Central memory CD8-positive, alpha-beta T cell (primary cell): Measurements from ENCODE around the gene PRKCE.

Experiments used
- ATAC-seq: fragments of 150-1000 bp; cut with Tn5 transposase; replicated peaks from 2 replicates; pipeline ENCODE4 v1.10.0; 2022; ENCODE audit warnings: mild to moderate bottlenecking, moderate FRiP score, moderate number of reproducible peaks; ENCODE audit not compliant: poor library complexity, severe bottlenecking; ENCODE audit errors: extremely low read depth
- DNase-seq, 2 donors: peaks; one replicate each; pipeline ENCODE4 v3.0.0; 2021; ENCODE audit warnings: low spot score in 2 of 2
- H3K27ac Mint-ChIP-seq: one replicate; pipeline ENCODE4 v1.8.0; 2022; ENCODE audit warnings: low read depth, mild to moderate bottlenecking, moderate library complexity, mixed read lengths
- H3K27me3 Mint-ChIP-seq: one replicate; pipeline ENCODE4 v1.8.0; 2022; ENCODE audit warnings: mixed read lengths
- H3K36me3 Mint-ChIP-seq: one replicate; pipeline ENCODE4 v1.8.0; 2022; ENCODE audit warnings: mild to moderate bottlenecking, moderate library complexity, mixed read lengths; ENCODE audit not compliant: insufficient read depth
- H3K4me1 Mint-ChIP-seq: one replicate; pipeline ENCODE4 v1.8.0; 2022; ENCODE audit warnings: mixed read lengths
- H3K4me3 Mint-ChIP-seq: one replicate; pipeline ENCODE4 v1.8.0; 2022; ENCODE audit warnings: mild to moderate bottlenecking, moderate library complexity, mixed read lengths
- H3K9me3 Mint-ChIP-seq: one replicate; pipeline ENCODE4 v1.8.0; 2022; ENCODE audit warnings: mixed read lengths

PRKCE gene

DNA sequence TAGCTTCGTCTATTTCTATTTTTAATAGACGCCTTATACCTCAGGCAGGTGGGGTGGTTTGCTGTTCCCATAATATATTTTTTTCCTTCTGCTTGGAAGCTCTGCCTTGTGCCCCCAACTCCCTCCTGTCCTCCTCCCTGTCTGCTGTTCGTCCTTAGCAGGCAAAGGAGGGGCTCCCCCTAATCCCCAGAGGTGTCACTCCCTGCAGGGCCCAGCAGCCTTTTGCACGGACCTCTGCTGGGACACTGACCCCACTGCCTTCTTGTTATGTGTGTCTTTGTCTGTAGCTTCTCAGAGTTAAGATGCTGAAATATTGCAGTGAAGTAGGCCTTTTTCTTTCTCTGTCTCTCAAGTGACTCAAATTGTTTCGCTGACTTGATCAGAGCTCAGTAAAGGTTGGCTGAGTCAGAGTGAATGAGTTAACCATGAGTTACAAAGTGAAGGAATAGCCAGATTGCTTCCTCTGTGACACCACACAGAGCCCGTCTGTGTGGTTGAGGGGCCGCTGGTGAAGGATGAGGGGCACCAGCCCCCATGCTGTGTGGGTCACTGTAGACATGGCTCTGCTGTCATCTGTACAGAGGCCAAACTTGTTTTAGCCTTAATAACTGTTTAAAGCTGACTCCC, 47.7 kb downstream of the PRKCE start:
- no peaks in the 10 kb centered on the region for H3K9me3 Mint-ChIP-seq
- H3K27me3 Mint-ChIP-seq = no peaks in the 10 kb centered on the region
- peaks cover 31% of the 10 kb centered on the region for H3K4me1 Mint-ChIP-seq
- peak overlapping the region; percentile 90 for H3K27ac Mint-ChIP-seq
- H3K36me3 Mint-ChIP-seq = no peaks in the 10 kb centered on the region
- ATAC-seq (no peak), DNase-seq (no peak)
- H3K4me3 Mint-ChIP-seq = no peak overlapping the region

DNA sequence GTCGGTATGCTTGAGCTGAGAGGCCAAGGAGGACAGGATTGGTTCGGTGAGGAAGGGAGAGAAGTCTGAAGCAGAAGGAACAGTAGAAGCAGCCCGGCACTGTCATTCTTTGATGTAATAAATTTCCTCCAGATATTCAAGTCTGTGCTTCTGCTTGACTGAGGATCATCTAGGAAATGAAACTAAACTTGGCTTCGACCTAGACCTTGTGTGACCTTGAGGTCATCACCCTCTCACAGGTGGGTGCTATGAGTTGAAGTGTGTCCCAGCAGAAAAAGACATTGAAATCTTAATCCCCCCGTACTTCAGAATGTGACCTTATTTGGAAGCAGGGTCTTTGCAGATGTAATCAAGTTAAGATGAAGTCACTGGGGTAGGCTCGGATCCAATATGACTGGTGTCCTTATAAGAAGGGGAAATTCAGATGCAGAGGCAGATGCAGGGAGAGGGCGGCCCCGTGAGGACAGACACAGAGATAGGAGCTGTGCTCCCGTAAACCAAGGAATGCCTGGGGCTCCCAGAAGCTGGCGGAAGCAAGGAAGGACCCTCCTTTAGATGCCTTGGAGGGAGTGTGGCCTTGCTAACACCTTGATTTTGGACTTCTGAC, 49.0 kb downstream of the PRKCE start:
- no peak for ATAC-seq
- H3K27ac Mint-ChIP-seq = no peak overlapping the region

DNA sequence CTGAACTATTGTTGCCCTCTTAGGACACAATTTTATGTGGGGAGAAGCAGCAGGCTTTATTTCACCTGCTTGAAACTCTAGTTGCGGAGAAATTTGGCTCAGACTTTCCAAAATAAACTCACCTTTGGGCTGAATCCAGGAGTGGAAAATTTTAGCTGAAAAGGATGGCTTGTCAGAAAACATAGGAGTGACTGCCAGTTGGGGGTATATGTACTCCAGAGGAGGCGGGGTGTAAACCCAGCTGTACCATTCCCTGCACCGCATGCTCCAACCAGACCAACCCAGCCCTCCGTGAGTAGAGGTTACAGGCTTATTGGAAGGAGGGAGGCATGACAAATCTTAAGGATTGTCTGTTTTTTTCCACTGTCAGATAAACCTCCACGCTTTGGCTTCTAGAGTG, 53.8 kb downstream of the PRKCE start:
- peaks cover 7% of the 10 kb centered on the region for H3K4me1 Mint-ChIP-seq
- H3K4me3 Mint-ChIP-seq = no peak overlapping the region

More for the DNA sequence above, 49.0 kb downstream of the PRKCE start:
- Mint-ChIP-seq H3K36me3 (no peaks in the 10 kb centered on the region), H3K9me3 (no peaks in the 10 kb centered on the region), H3K4me1 (peaks cover 31% of the 10 kb centered on the region), H3K4me3 (no peak overlapping the region), H3K27me3 (no peaks in the 10 kb centered on the region)
- no peak for DNase-seq

GRCh38 chr2:45706033-45706432, 54.6 kb downstream of the PRKCE start:
- ATAC-seq = no peak
- Mint-ChIP-seq H3K27me3 (no peaks in the 10 kb centered on the region), H3K27ac (no peak overlapping the region)

More for the DNA sequence above, 53.8 kb downstream of the PRKCE start:
- no peak overlapping the region for H3K27ac Mint-ChIP-seq
- H3K9me3 Mint-ChIP-seq = no peaks in the 10 kb centered on the region
- no peaks in the 10 kb centered on the region for H3K36me3 Mint-ChIP-seq
- DNase-seq (no peak), ATAC-seq (no peak)
- no peaks in the 10 kb centered on the region for H3K27me3 Mint-ChIP-seq

DNA sequence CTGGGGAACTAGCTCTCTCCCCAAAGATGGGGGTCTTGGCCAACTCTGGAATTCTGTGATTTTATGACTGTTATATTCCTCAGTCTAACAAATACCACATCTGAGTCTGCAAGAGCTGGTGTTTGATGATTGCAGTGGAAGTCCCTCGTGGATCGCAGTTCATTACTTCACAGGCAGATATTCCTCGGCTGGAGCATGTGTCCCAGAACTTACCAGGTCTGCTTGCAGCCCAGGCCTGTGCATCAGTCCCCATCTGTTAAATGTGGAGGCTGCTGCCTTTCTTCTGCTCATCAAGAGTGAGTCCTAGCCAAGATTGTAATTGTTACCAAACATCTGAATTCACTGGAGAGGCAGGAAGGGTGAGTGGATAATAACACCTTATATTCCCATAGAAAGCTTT, 55.5 kb downstream of the PRKCE start:
- Mint-ChIP-seq H3K4me1 (no peaks in the 10 kb centered on the region), H3K4me3 (no peak overlapping the region), H3K27ac (no peak overlapping the region), H3K36me3 (no peaks in the 10 kb centered on the region), H3K27me3 (no peaks in the 10 kb centered on the region), H3K9me3 (no peaks in the 10 kb centered on the region)
- DNase-seq (no peak), ATAC-seq (no peak)

More at GRCh38 chr2:45706033-45706432, 54.6 kb downstream of the PRKCE start:
- H3K36me3 Mint-ChIP-seq = no peaks in the 10 kb centered on the region
- no peak overlapping the region for H3K4me3 Mint-ChIP-seq
- no peak for DNase-seq
- H3K4me1 Mint-ChIP-seq = no peaks in the 10 kb centered on the region
- H3K9me3 Mint-ChIP-seq = no peaks in the 10 kb centered on the region

- Mint-ChIP-seq H3K9me3 (no peaks in the 10 kb centered on the region), H3K4me3 (no peak overlapping the region), H3K27ac (no peak overlapping the region), H3K36me3 (no peaks in the 10 kb centered on the region), H3K27me3 (no peaks in the 10 kb centered on the region), H3K4me1 (peaks cover 4% of the 10 kb centered on the region)
- ATAC-seq (no peak), DNase-seq (no peak)
Observed at GRCh38 chr2:45707661-45708060, 56.2 kb downstream of the PRKCE start.

GRCh38 chr2:45708501-45708900, 57.0 kb downstream of the PRKCE start:
- Mint-ChIP-seq H3K4me3 (no peak overlapping the region), H3K36me3 (no peaks in the 10 kb centered on the region), H3K27ac (no peak overlapping the region), H3K27me3 (no peaks in the 10 kb centered on the region), H3K4me1 (peaks cover 12% of the 10 kb centered on the region), H3K9me3 (no peaks in the 10 kb centered on the region)
- ATAC-seq (no peak), DNase-seq (no peak)

DNA sequence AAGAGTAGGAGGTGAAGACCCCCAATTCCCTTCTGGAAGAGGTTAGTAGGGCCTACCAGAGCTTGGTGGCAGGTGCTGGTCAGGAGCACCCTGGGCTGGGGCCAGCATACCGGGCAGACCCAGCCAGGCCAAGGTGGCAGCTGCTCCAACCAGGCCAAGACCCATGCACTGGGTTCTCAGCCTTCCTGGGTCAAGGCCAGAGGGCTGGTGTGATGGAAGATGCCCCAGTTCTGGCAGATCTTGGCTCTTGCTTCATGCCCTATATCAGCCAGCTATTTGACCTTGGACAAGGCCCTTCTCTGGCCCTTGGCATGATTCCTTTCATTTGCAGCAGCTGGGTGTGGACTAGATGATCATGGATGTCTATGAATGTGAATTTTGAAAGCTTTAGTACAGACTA, 57.7 kb downstream of the PRKCE start:
- Mint-ChIP-seq H3K36me3 (no peaks in the 10 kb centered on the region), H3K27ac (no peak overlapping the region), H3K27me3 (no peaks in the 10 kb centered on the region), H3K4me1 (peaks cover 12% of the 10 kb centered on the region), H3K4me3 (no peak overlapping the region), H3K9me3 (no peaks in the 10 kb centered on the region)
- DNase-seq = no peak
- ATAC-seq = no peak

DNA sequence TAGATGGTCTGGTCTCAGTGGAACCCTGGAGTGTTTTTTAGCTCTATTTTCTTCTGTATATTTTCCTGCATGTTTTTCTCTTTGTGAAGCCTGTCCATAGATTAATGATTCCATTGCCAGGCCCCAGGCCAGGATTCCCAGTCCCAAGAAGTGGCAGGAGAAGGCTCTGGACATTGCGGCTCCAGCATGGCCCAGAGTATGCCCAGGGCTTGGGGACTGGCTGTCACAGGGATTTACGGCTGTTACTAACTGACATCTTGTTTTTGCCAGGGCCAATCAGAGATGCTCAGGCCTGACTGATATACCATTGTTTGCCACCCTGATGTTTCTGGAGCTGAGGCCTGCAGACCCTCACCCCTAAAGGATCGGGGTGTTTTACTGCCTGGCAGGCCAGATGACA, 59.0 kb downstream of the PRKCE start:
- ATAC-seq (no peak), DNase-seq (no peak)
- Mint-ChIP-seq H3K4me1 (peaks cover 16% of the 10 kb centered on the region), H3K27me3 (no peaks in the 10 kb centered on the region), H3K4me3 (no peak overlapping the region), H3K9me3 (no peaks in the 10 kb centered on the region), H3K36me3 (peaks cover 2% of the 10 kb centered on the region), H3K27ac (no peak overlapping the region)

DNA sequence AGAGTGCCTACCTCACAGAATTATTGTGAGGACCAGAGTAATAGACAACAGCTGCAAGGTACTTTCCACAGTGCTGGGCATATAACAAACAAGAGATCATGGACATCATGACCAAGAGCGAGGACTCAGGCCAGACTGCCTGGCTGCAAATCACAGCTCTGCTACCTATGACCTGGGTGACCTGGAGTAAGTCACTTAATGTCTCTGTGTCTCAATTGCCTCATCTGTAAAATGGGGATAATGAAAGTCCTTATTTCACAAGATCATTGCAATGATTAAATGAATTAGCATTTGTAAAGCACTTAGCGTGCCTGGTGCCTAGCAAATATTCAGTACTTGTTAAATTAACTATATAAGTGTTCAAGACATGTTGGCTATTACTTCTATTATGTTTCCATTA, 59.7 kb downstream of the PRKCE start:
- H3K4me1 Mint-ChIP-seq = peaks cover 23% of the 10 kb centered on the region
- H3K4me3 Mint-ChIP-seq = no peak overlapping the region
- ATAC-seq = no peak
- H3K36me3 Mint-ChIP-seq = peaks cover 2% of the 10 kb centered on the region
- H3K27ac Mint-ChIP-seq = no peak overlapping the region
- no peak for DNase-seq
- no peaks in the 10 kb centered on the region for H3K27me3 Mint-ChIP-seq
- H3K9me3 Mint-ChIP-seq = no peaks in the 10 kb centered on the region

- peaks cover 2% of the 10 kb centered on the region for H3K36me3 Mint-ChIP-seq
- DNase-seq (no peak), ATAC-seq (no peak)
- H3K4me3 Mint-ChIP-seq = no peak overlapping the region
- H3K27me3 Mint-ChIP-seq = no peaks in the 10 kb centered on the region
- no peak overlapping the region for H3K27ac Mint-ChIP-seq
- no peaks in the 10 kb centered on the region for H3K9me3 Mint-ChIP-seq
- peaks cover 25% of the 10 kb centered on the region for H3K4me1 Mint-ChIP-seq
Observed at GRCh38 chr2:45712570-45712969, 61.1 kb downstream of the PRKCE start.

DNA sequence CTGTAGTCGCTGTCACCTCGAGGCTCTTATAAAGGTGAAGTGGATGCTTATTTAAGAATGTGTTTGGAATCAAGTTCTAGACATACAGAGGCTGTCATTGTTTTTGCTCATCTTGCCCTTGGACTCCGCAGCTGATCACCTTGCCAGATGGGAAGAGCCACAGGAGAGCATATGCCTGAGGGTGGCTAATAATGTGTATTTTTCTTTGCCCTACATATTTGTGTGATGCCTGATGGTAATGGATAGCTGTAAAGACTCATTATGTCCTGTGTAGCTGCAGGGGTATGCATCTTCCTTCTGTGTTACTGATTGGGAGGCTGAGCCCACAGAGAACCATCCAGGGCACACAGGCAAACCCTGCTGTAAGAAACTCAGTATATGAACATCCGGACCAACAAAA, 61.7 kb downstream of the PRKCE start:
- Mint-ChIP-seq H3K27ac (no peak overlapping the region), H3K9me3 (no peaks in the 10 kb centered on the region), H3K27me3 (no peaks in the 10 kb centered on the region), H3K4me1 (peaks cover 25% of the 10 kb centered on the region), H3K36me3 (peaks cover 2% of the 10 kb centered on the region), H3K4me3 (no peak overlapping the region)
- DNase-seq (no peak), ATAC-seq (no peak)

DNA sequence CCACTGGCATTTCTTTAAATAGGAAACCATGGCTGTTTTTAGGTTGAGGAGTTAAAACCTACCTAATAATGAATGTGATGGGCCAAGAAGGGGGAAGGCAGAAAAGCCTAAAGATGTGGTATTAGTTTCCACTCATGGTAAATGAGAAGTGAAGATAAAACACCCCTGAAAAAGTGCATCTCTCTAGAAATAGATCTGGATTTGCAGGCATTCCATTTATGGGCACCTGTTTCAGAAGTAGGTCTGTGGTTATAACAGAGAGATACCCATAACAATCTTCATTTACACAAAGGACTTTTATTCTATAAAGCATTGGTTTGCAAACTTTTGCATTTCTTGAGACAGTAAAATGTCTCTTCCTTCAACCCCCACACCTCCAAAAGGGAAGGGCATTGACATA, 62.1 kb downstream of the PRKCE start:
- DNase-seq (no peak), ATAC-seq (no peak)
- H3K4me3 Mint-ChIP-seq = no peak overlapping the region
- H3K27ac Mint-ChIP-seq = no peak overlapping the region
- H3K4me1 Mint-ChIP-seq = peaks cover 25% of the 10 kb centered on the region
- H3K36me3 Mint-ChIP-seq = peaks cover 2% of the 10 kb centered on the region
- no peaks in the 10 kb centered on the region for H3K9me3 Mint-ChIP-seq
- no peaks in the 10 kb centered on the region for H3K27me3 Mint-ChIP-seq
